H1 (cell line): ENCODE results near the gene CACNA2D1. TPM values are rescaled to one million over a fixed set of nuclear protein-coding genes. Genes with fewer than 3 reads are reported as not detected.

Experiments used
- CTCF ChIA-PET: fragments of 300-600 bp; sonication (Branson Sonifier 250); formaldehyde crosslinking; loops from one replicate; lab custom pipeline; 2021; ENCODE audit not compliant: partially characterized antibody; lab: Charles Lee
- POLR2A ChIA-PET: fragments of 300-600 bp; sonication (Branson Sonifier 250); formaldehyde crosslinking; loops from one replicate; lab custom pipeline; 2021; ENCODE audit warnings: inconsistent platforms; ENCODE audit not compliant: partially characterized antibody; lab: Charles Lee
- DNase-seq, 2 experiments: peaks; one replicate each; pipeline versions ENCODE4 v3.0.0 to v3.0.0-alpha.2; 2010 to 2022; ENCODE audit warnings: low spot score in 2 of 2, low read depth in 1 of 2, mixed read lengths in 1 of 2
- FAIRE-seq: peaks from 2 replicates; lab custom pipeline; 2011; peaks lifted over from hg19 to GRCh38; lab: Jason Lieb, UNC
- H2AFZ ChIP-seq: 2 replicates; pipeline ENCODE4 v1.8.1; 2012; ENCODE audit warnings: low read length, inconsistent platforms
- H2AK5ac ChIP-seq: 2 replicates; pipeline ENCODE4 v1.6.1; 2013; ENCODE audit warnings: low read depth, low read length
- H2BK120ac ChIP-seq: replicated peaks from 2 replicates; pipeline ENCODE3; 2013; ENCODE audit warnings: low read depth, low read length, inconsistent platforms
- H2BK12ac ChIP-seq: 2 replicates; pipeline ENCODE4 v1.6.1; 2013; ENCODE audit warnings: low read depth, low read length
- H2BK15ac ChIP-seq: 2 replicates; pipeline ENCODE4 v1.6.1; 2013; ENCODE audit warnings: low read length
- H2BK20ac ChIP-seq: 2 replicates; pipeline ENCODE4 v1.6.1; 2013; ENCODE audit warnings: low read length
- H2BK5ac ChIP-seq: 2 replicates; pipeline ENCODE4 v1.6.1; 2013; ENCODE audit warnings: low read depth, low read length
- H3K14ac ChIP-seq: 2 replicates; pipeline ENCODE4 v1.6.1; 2013; ENCODE audit warnings: inconsistent platforms; ENCODE audit not compliant: insufficient read length
- H3K18ac ChIP-seq: 2 replicates; pipeline ENCODE4 v1.6.1; 2013; ENCODE audit warnings: low read length; ENCODE audit errors: extremely low read depth
- H3K23ac ChIP-seq: 2 replicates; pipeline ENCODE4 v1.6.1; 2013; ENCODE audit warnings: inconsistent platforms; ENCODE audit not compliant: insufficient read length
- H3K23me2 ChIP-seq: 2 replicates; pipeline ENCODE4 v1.6.1; 2013; ENCODE audit warnings: low read depth, low read length
- H3K27ac ChIP-seq: 2 replicates; pipeline ENCODE4 v1.6.1; 2011; ENCODE audit warnings: low read depth, low read length, inconsistent platforms
- H3K27me3 ChIP-seq, 4 experiments: replicated peaks in 1 of 4; 1 replicate in 1 of 4; 2 replicates in 3 of 4; pipeline versions ENCODE4 v1.6.1 to v1.8.1; 2011 to 2013; ENCODE audit warnings: low read length in 3 of 4, mild to moderate bottlenecking in 3 of 4, inconsistent platforms in 2 of 4, mixed read lengths in 2 of 4, moderate library complexity in 1 of 4; ENCODE audit not compliant: control insufficient read depth in 3 of 4, insufficient read depth in 3 of 4; ENCODE audit errors: extremely low read depth in 1 of 4
- H3K36me3 ChIP-seq, 4 experiments: 2 replicates each; pipeline versions ENCODE4 v1.6.1 to v1.8.1; 2011 to 2013; ENCODE audit warnings: mild to moderate bottlenecking in 4 of 4, low read length in 3 of 4, moderate library complexity in 2 of 4, control low read depth in 1 of 4, inconsistent platforms in 1 of 4; ENCODE audit not compliant: insufficient read depth in 4 of 4, control insufficient read depth in 2 of 4
- H3K4ac ChIP-seq: replicated peaks from 2 replicates; pipeline ENCODE3; 2013; ENCODE audit warnings: low read length, low read depth, mixed read lengths, inconsistent platforms; ENCODE audit not compliant: insufficient read length
- H3K4me1 ChIP-seq, 4 experiments: replicated peaks in 1 of 4; 1 replicate in 1 of 4; 2 replicates in 3 of 4; pipeline versions ENCODE4 v1.6.1 to v1.8.1; 2011 to 2013; ENCODE audit warnings: low read length in 3 of 4, inconsistent platforms in 2 of 4, mixed read lengths in 1 of 4; ENCODE audit not compliant: insufficient read depth in 4 of 4, control insufficient read depth in 3 of 4
- H3K4me2 ChIP-seq, 2 experiments: 2 replicates each; pipeline versions ENCODE4 v1.6.1 to v1.8.1; 2011 to 2013; ENCODE audit warnings: low read depth in 2 of 2, low read length in 2 of 2, control low read depth in 1 of 2, inconsistent platforms in 1 of 2, mild to moderate bottlenecking in 1 of 2; ENCODE audit not compliant: insufficient read depth in 1 of 2
- H3K4me3 ChIP-seq, 4 experiments: fragments of 200-600, 300-600 bp in 1 of 4; sonication (generic), shearing (Covaris generic), sonication (Bioruptor Twin) in 1 of 4; 2 replicates each; pipeline versions ENCODE4 v1.5.1 to v1.8.1; 2011 to 2016; ENCODE audit warnings: low read length in 4 of 4, low read depth in 3 of 4, control low read depth in 2 of 4, inconsistent platforms in 2 of 4, mild to moderate bottlenecking in 2 of 4, mixed read lengths in 1 of 4, moderate library complexity in 1 of 4; ENCODE audit not compliant: insufficient read depth in 2 of 4; ENCODE audit errors: extremely low read depth in 1 of 4
- H3K56ac ChIP-seq: replicated peaks from 2 replicates; pipeline ENCODE3; 2013; ENCODE audit warnings: low read depth, mild to moderate bottlenecking, mixed read lengths, low read length, inconsistent platforms; ENCODE audit not compliant: insufficient read length
- H3K79me1 ChIP-seq: 2 replicates; pipeline ENCODE4 v1.6.1; 2013; ENCODE audit warnings: low read depth, low read length, control low read depth
- H3K79me2 ChIP-seq, 2 experiments: 2 replicates each; pipeline versions ENCODE4 v1.6.1 to v1.8.1; 2012 to 2013; ENCODE audit warnings: low read length in 2 of 2, mild to moderate bottlenecking in 2 of 2, inconsistent platforms in 1 of 2; ENCODE audit not compliant: insufficient read depth in 2 of 2, control insufficient read depth in 1 of 2
- H3K9ac ChIP-seq, 4 experiments: replicated peaks in 1 of 4; 1 replicate in 1 of 4; 2 replicates in 3 of 4; pipeline versions ENCODE4 v1.6.1 to v1.8.1; 2011 to 2013; ENCODE audit warnings: low read depth in 3 of 4, low read length in 3 of 4, control low read depth in 2 of 4, mild to moderate bottlenecking in 2 of 4, moderate library complexity in 2 of 4, inconsistent platforms in 1 of 4; ENCODE audit errors: extremely low read depth in 1 of 4
- H3K9me3 ChIP-seq, 2 experiments: 2 replicates each; pipeline versions ENCODE4 v1.6.1 to v1.8.1; 2012 to 2013; ENCODE audit warnings: mild to moderate bottlenecking in 2 of 2, moderate library complexity in 2 of 2, control low read depth in 1 of 2, inconsistent platforms in 1 of 2, low read depth in 1 of 2, low read length in 1 of 2, mixed read lengths in 1 of 2; ENCODE audit not compliant: insufficient read depth in 2 of 2
- H4K20me1 ChIP-seq, 2 experiments: replicated peaks in 1 of 2; 2 replicates each; pipeline versions ENCODE3 to v1.8.1; 2011 to 2013; ENCODE audit warnings: inconsistent platforms in 2 of 2, low read length in 2 of 2, mild to moderate bottlenecking in 1 of 2; ENCODE audit not compliant: insufficient read depth in 2 of 2, control insufficient read depth in 1 of 2
- H4K5ac ChIP-seq: 2 replicates; pipeline ENCODE4 v1.6.1; 2013; ENCODE audit warnings: low read length, low read depth, mixed read lengths, inconsistent platforms; ENCODE audit not compliant: insufficient read length
- H4K8ac ChIP-seq: 2 replicates; pipeline ENCODE4 v1.8.0; 2013; ENCODE audit warnings: mild to moderate bottlenecking, moderate library complexity, low read length, inconsistent platforms; ENCODE audit not compliant: insufficient read depth; ENCODE audit errors: extremely low read depth
- H4K91ac ChIP-seq: replicated peaks from 2 replicates; pipeline ENCODE3; 2013; ENCODE audit warnings: low read length, mixed read lengths, inconsistent platforms; ENCODE audit not compliant: insufficient read length
- CTBP2 ChIP-seq: IDR thresholded peaks from 2 replicates; pipeline ENCODE4 v1.7.0; 2011; ENCODE audit warnings: borderline replicate concordance, mild to moderate bottlenecking, moderate library complexity, mixed read lengths, low read length; ENCODE audit not compliant: insufficient read depth, insufficient read length
- RAD21 ChIP-seq, 2 experiments: IDR thresholded peaks in 1 of 2; conservative IDR thresholded peaks in 1 of 2; 2 replicates each; pipeline ENCODE4 v1.6.1; 2011; ENCODE audit warnings: low read depth in 2 of 2, low read length in 2 of 2, improper control_type of control experiment in 1 of 2, inconsistent platforms in 1 of 2, mild to moderate bottlenecking in 1 of 2, moderate library complexity in 1 of 2
- WGBS, 2 experiments: shearing (Covaris generic) in 1 of 2; methylation state at CpG; one replicate each; pipeline versions ENCODE4 v1.1.6 to v1.1.7; 2013 to 2015; ENCODE audit warnings: low lambda C conversion rate in 2 of 2, mixed read lengths in 2 of 2, inconsistent platforms in 1 of 2, low coverage in 1 of 2, missing lambda C conversion rate in 1 of 2; ENCODE audit not compliant: insufficient replicate concordance in 2 of 2, insufficient coverage in 1 of 2, insufficient read length in 1 of 2; ENCODE audit errors: extremely low coverage in 1 of 2, missing lambda C conversion rate in 1 of 2; 5-methylcytosine and 5-hydroxymethylcytosine counted together
- polyA plus RNA-seq, 7 experiments: library from polyadenylated mRNA; depleted of rRNA in 3 of 7; stranded (reverse) in 5 of 7; unstranded in 2 of 7; fragments of >200 nt in 5 of 7; fragments of 200-250 nt in 2 of 7; gene quantifications; 1 replicate in 5 of 7; 2 replicates in 1 of 7; 4 replicates in 1 of 7; pipeline versions ENCODE4 v1.2.1 to v1.2.3, GENCODE V29; 2011 to 2013; ENCODE audit warnings: missing spikeins in 2 of 7, mixed read lengths in 2 of 7
- total RNA-seq: library from RNA; stranded (reverse); fragmentation: NEBNext Ultra II Directional; extraction: Animal tissue kit (Norgen Biotek cat#: 25700); gene quantifications from 2 replicates; pipeline ENCODE4 v1.2.1, GENCODE V29; 2021
- TF ChIP-seq, protein P1 (sequence below), 3 experiments: IDR thresholded peaks; 1 replicate in 2 of 3; 2 replicates in 1 of 3; pipeline versions ENCODE4 v1.5.1 to v1.6.1; 2011; ENCODE audit warnings: low read length in 3 of 3, mild to moderate bottlenecking in 3 of 3, inconsistent platforms in 2 of 3, low read depth in 1 of 3, moderate library complexity in 1 of 3; ENCODE audit not compliant: insufficient read depth in 1 of 3; ENCODE audit errors: control extremely low read depth in 1 of 3

The CACNA2D1 gene
- total and polyA plus RNA-seq, 2 of the 8 experiments (the other 6 are each of a cell fraction or from before 2014, with no cell fraction given) = 4.3 to 27.3 TPM

DNA sequence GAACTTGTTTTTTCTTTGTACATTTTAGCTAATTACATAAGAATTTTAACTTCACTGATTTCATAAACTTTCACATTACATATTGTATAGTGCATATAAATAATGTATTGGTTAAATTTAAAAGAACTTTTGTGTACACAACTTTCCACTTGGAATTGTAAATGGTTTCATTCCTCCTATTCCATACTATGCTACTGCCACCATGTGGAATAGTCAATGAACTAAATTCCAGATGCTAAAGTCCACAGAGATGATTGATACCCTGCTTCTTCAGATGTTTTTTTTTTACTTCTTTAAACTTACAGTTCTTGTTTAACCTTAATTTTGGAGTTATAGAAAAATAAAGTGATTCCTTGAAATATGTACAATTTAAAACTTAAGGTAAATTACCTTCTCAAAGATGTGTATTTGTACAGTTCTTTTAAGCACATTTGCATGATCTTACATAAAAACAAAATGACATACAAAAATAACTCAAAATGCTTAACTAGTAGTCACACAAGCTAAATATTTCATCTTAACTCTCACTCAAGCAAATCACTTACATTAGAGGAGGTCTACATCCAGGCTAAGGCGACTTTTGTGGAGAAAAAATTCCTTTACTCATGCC, 426.1 kb downstream of the CACNA2D1 start:
- H3K79me2 ChIP-seq = no peaks in the 10 kb centered on the region
- no peaks in the 10 kb centered on the region for H4K20me1 ChIP-seq
- no peak overlapping the region for H3K14ac ChIP-seq
- no peak overlapping the region for H4K91ac ChIP-seq
- peaks cover 0 to 2% (median 0%) of the 10 kb centered on the region in 4 experiments; a peak in 1 of 8 replicates for H3K36me3 ChIP-seq
- no peak overlapping the region for H2BK15ac ChIP-seq
- H3K79me1 ChIP-seq = no peaks in the 10 kb centered on the region
- H3K9ac ChIP-seq = no peak overlapping the region
- no peak overlapping the region for H2BK5ac ChIP-seq
- no peak overlapping the region for H3K56ac ChIP-seq
- H2AK5ac ChIP-seq = no peak overlapping the region
- H3K4me3 ChIP-seq = no peak overlapping the region
- no peak overlapping the region for H3K4ac ChIP-seq
- H2BK20ac ChIP-seq = no peak overlapping the region
- FAIRE-seq = no peak
- H4K8ac ChIP-seq = no peak overlapping the region
- POLR2A ChIA-PET = no interaction called here
- no peak overlapping the region for H3K4me2 ChIP-seq
- 87% methylated on average over 1 of the region's 1 CpG; no CpG with 5 or more reads in 1 of the 2 experiments for WGBS, 2 experiments
- CTCF ChIA-PET = interaction anchor here (0.6 to 5.8 kb wide), 10 partner anchors 11 to 947 kb away, joined by 3 to 42 read pairs (median 4); no protein-coding TSS in a partner anchor
- no peak overlapping the region for H2BK12ac ChIP-seq
- no peak overlapping the region for H3K27ac ChIP-seq
- no peaks in the 10 kb centered on the region for H3K4me1 ChIP-seq
- H2BK120ac ChIP-seq = no peak overlapping the region
- H2AFZ ChIP-seq = no peak overlapping the region
- H3K23ac ChIP-seq = no peak overlapping the region
- TF ChIP-seq, protein P1, sequence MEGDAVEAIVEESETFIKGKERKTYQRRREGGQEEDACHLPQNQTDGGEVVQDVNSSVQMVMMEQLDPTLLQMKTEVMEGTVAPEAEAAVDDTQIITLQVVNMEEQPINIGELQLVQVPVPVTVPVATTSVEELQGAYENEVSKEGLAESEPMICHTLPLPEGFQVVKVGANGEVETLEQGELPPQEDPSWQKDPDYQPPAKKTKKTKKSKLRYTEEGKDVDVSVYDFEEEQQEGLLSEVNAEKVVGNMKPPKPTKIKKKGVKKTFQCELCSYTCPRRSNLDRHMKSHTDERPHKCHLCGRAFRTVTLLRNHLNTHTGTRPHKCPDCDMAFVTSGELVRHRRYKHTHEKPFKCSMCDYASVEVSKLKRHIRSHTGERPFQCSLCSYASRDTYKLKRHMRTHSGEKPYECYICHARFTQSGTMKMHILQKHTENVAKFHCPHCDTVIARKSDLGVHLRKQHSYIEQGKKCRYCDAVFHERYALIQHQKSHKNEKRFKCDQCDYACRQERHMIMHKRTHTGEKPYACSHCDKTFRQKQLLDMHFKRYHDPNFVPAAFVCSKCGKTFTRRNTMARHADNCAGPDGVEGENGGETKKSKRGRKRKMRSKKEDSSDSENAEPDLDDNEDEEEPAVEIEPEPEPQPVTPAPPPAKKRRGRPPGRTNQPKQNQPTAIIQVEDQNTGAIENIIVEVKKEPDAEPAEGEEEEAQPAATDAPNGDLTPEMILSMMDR (IDR thresholded peaks at IDR 0.05; ENCODE audit: control extremely low read depth in 1 of 3, insufficient read depth in 1 of 3, low read depth in 1 of 3, low read length in 3 of 3) = peak in 1 of 3 experiments; percentile 43; a peak in 2 of 4 replicates
- TF ChIP-seq RAD21 (IDR thresholded peaks at IDR 0.05 in 1 of 2, conservative IDR thresholded peaks at IDR 0.05 in 1 of 2; ENCODE audit: low read depth in 2 of 2, low read length in 2 of 2) = peak; percentile 59 to 63
- no peak for TF ChIP-seq CTBP2
- H3K27me3 ChIP-seq = no peaks in the 10 kb centered on the region
- H3K23me2 ChIP-seq = no peaks in the 10 kb centered on the region
- no peaks in the 10 kb centered on the region; a peak in 1 of 4 replicates for H3K9me3 ChIP-seq
- no peak overlapping the region for H4K5ac ChIP-seq
- DNase-seq = no peak
- H3K18ac ChIP-seq = no peak overlapping the region
